Ascending aorta (tissue), 2 donors: ENCODE data around the gene SIRPG. TPM values are rescaled to one million over a fixed set of nuclear protein-coding genes. Genes with fewer than 3 reads are reported as not detected.
"Not testable (repeated sequence)": the region's sequence is repeated elsewhere in the genome, so short reads cannot be mapped to it uniquely, and the experiment has no call there.

Experiments
- DNase-seq, 2 donors: peaks; one replicate each; pipeline ENCODE4 v3.0.0-alpha.2; 2019; ENCODE audit warnings: low spot score in 2 of 2
- H3K27ac ChIP-seq, 2 donors: fragments of 200-600 bp; sonication (generic); one replicate each; pipeline ENCODE4 v1.5.1; 2016 to 2017; ENCODE audit warnings: mild to moderate bottlenecking in 1 of 2
- H3K27me3 ChIP-seq: fragments of 200-600 bp; sonication (generic); one replicate; pipeline ENCODE4 v1.5.1; 2017
- H3K36me3 ChIP-seq, 2 donors: fragments of 200-600 bp; sonication (generic); one replicate each; pipeline ENCODE4 v1.5.1; 2016
- H3K4me1 ChIP-seq, 2 donors: fragments of 200-600 bp; sonication (generic); one replicate each; pipeline ENCODE4 v1.5.1; 2016 to 2017; ENCODE audit warnings: mild to moderate bottlenecking in 1 of 2
- H3K4me3 ChIP-seq, 2 donors: fragments of 200-600 bp; sonication (generic); one replicate each; pipeline ENCODE4 v1.5.1; 2016 to 2017; ENCODE audit warnings: mild to moderate bottlenecking in 1 of 2
- H3K9me3 ChIP-seq, 2 donors: fragments of 200-600 bp; sonication (generic); one replicate each; pipeline ENCODE4 v1.5.1; 2016
- intact Hi-C: fragments of 100-400 bp; cut with DNase I; formaldehyde crosslinking; loops from one replicate; pipeline ENCODE4 v1.15.1; 2023
- total RNA-seq: library from RNA; depleted of rRNA; stranded (reverse); fragments of >200 nt; gene quantifications from one replicate; pipeline ENCODE4 v1.1.0, GENCODE V29; 2016
- TF ChIP-seq, protein P1 (sequence below), 3 experiments: fragments of 200-600 bp in 2 of 3; fragments of 450-650 bp in 1 of 3; sonication (generic) in 2 of 3; IDR thresholded peaks; one replicate each; pipeline ENCODE4 v1.5.1; 2016 to 2019; ENCODE audit warnings: antibody characterized with exemption in 3 of 3, mild to moderate bottlenecking in 1 of 3, moderate library complexity in 1 of 3

SIRPG gene
- total RNA-seq, 1 donor from 2014 or later, result not detected

DNA sequence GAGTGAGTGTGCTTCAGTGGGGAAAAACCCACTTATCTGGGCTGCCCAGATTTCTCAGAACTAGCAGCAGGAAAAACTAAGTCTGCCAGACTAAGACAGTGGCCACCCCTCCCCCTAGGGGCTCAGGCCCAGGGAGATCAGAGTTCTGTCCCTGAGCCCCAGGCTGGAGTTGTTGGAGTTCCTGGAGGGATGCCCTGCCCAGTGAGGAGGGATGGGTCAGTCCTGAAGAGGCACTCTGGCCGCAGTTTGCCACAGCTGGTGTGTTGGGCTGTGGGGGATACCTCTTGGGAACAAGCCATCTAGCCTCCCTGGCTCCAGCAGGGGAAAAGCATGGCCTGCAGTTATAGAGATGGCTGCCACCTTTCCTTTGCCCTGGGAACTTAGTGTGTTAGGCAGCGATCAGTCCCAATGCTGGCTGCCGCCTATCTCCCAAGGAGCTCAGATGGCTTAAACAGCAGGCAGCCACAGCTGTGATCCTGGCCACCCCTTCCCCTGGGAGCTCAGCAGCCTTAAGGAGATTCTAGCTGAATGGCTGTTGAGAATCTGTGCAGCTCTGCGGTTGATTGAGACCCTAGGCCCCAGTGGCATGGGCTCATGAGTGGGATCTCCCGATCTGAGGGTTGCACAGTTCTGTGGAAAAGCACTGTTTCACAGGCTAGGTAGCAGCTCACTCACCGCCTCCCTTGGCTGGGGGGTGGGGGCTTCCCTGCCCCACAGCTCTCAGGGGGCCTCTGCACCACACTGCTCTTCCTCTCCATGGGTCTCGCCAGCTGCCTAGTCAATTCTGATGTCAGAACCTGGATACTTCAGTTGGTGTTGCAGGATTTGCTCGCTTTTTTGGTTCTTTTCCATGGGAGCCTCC is 13.2 kb downstream of the SIRPG start:
- no peaks in the 10 kb centered on the region for H3K9me3 ChIP-seq
- no peak for DNase-seq
- intact Hi-C loops, result no loop called here
- H3K4me1 ChIP-seq, result no peaks in the 10 kb centered on the region
- no peak overlapping the region for H3K27ac ChIP-seq
- no peak overlapping the region for H3K4me3 ChIP-seq
- H3K27me3 ChIP-seq, result no peaks in the 10 kb centered on the region
- TF ChIP-seq, protein P1, sequence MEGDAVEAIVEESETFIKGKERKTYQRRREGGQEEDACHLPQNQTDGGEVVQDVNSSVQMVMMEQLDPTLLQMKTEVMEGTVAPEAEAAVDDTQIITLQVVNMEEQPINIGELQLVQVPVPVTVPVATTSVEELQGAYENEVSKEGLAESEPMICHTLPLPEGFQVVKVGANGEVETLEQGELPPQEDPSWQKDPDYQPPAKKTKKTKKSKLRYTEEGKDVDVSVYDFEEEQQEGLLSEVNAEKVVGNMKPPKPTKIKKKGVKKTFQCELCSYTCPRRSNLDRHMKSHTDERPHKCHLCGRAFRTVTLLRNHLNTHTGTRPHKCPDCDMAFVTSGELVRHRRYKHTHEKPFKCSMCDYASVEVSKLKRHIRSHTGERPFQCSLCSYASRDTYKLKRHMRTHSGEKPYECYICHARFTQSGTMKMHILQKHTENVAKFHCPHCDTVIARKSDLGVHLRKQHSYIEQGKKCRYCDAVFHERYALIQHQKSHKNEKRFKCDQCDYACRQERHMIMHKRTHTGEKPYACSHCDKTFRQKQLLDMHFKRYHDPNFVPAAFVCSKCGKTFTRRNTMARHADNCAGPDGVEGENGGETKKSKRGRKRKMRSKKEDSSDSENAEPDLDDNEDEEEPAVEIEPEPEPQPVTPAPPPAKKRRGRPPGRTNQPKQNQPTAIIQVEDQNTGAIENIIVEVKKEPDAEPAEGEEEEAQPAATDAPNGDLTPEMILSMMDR (IDR thresholded peaks at IDR 0.05), result no peak
- no peaks in the 10 kb centered on the region for H3K36me3 ChIP-seq

DNA sequence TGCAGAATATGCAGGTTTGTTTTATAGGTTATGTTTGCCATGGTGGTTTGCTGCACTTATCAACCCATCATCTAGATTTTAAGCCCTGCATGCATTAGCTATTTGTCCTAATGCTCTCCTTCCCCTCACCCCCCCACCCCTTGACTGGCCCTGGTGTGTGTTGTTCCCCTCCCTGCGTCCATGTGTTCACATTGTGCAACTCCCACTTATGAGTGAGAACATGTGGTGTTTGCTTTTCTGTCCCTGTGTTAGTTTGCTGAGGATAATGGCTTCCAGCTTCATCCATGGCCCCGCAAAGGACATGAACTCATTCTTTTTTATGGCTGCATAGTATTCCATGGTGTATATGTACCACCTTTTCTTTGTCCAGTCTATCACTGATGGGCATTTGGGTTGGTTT is 18.9 kb downstream of the SIRPG start:
- intact Hi-C loops, H3K27me3 ChIP-seq, DNase-seq, H3K4me1 ChIP-seq, H3K27ac ChIP-seq, H3K36me3 ChIP-seq, H3K9me3 ChIP-seq, H3K4me3 ChIP-seq: not testable (repeated sequence)

DNA sequence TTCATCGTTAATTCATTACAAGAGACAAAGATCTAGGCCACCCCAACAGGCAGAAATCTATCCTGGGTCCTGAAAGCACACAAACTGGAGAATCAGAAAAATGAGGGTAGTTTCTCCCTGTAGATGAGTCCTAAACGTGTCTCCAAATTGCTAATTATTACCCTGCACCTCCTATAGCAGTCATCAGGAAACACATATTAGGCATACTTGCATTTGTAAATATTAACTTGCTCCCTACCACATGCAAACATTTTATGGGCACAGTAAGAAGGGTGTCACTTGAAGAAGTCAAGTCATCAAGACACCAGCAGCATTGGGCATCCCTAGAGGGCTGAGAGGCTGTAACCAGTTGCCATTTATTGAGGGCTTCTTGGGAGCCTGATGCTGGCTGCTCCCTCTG is 19.8 kb downstream of the SIRPG start:
- Histone ChIP-seq H3K4me3 (no peak overlapping the region), H3K36me3 (no peaks in the 10 kb centered on the region), H3K4me1 (no peaks in the 10 kb centered on the region), H3K9me3 (no peaks in the 10 kb centered on the region), H3K27ac (no peak overlapping the region), H3K27me3 (no peaks in the 10 kb centered on the region)
- no peak for DNase-seq
- TF ChIP-seq, protein P1 (IDR thresholded peaks at IDR 0.05), result no peak
- intact Hi-C loops, result no loop called here

DNA sequence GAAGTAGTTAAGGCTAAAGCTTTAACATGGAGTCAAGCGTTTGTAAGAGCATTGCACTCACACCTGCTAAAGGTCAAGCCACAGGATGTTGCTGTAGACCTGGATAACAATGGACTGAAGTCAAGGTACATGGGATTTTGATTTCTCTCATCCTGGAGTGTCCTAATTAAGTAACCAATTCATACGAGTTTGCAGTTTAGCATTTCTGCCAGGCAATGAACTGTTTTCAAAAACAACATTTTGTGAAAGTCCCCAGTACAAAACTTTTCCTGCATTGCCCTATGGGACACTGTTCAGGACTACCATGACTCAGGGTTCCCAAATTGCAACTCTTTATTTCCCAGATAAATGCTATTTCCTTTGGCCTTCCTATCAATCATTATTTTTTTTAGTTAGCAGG is 20.4 kb downstream of the SIRPG start:
- H3K9me3 ChIP-seq, result no peaks in the 10 kb centered on the region
- intact Hi-C loops, result no loop called here
- TF ChIP-seq, protein P1 (IDR thresholded peaks at IDR 0.05), result no peak

DNA sequence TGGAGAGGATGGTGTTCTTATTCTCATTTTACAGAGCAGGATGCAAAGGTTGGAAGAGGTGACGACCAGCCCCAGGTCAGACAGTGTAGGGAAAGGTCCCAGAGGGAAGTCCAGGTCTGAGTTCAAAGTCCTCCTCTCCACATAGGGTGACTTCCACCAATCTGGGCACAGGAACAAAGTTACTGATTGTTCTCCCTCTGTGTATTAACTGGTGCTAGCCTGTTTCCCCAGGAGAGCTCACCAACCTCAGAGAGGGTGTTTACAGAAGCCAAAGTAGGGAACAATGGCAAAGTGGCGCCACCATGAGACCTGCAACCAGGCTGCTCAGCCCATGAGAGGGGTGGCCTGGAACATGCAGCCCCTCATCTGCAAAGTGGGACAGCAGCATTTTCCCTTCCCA is 21.0 kb downstream of the SIRPG start:
- intact Hi-C loops, result no loop called here
- DNase-seq, result no peak
- H3K4me1 ChIP-seq, result no peaks in the 10 kb centered on the region
- no peaks in the 10 kb centered on the region for H3K9me3 ChIP-seq
- H3K27me3 ChIP-seq, result no peaks in the 10 kb centered on the region
- no peak overlapping the region for H3K27ac ChIP-seq
- TF ChIP-seq, protein P1 (IDR thresholded peaks at IDR 0.05), result no peak
- H3K36me3 ChIP-seq, result no peaks in the 10 kb centered on the region
- H3K4me3 ChIP-seq, result no peak overlapping the region

More for the DNA sequence above, 20.4 kb downstream of the SIRPG start:
- no peaks in the 10 kb centered on the region for H3K4me1 ChIP-seq
- no peak for DNase-seq
- H3K27me3 ChIP-seq, result no peaks in the 10 kb centered on the region
- no peaks in the 10 kb centered on the region for H3K36me3 ChIP-seq
- H3K27ac ChIP-seq, result no peak overlapping the region
- H3K4me3 ChIP-seq, result no peak overlapping the region

DNA sequence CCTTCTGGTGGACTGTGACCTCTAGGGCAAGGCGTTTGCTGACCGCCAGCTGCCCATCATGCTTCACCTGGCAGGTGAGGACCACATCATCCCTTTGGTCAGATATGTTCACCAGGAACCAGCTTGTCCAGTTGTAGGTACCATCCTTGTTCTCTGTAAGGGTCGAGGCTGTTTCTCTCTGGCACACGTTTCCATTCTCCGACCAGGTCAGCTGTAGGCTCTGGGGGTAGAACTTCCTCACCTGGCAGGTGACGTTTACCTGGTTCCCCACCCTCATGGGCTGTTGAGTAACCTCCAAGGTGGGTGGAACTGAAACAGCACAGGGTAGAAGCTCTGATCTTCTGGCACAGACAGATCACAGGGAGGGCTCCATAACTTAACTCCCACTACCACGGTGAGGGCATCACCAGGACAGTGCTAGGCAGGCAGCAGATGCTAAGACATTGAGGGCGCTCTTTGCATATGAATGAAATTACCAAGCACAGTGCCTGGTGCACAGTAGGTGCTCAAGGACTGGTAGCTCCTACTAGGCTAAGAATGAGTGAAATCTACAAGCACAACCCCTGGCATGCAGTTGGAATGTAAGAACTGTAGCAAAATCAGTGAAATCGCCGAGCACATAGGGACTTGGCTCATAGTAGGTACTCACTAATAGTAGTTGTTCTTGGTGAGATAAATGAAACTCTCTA is 22.1 kb downstream of the SIRPG start:
- Histone ChIP-seq H3K4me1 (no peaks in the 10 kb centered on the region), H3K27me3 (no peaks in the 10 kb centered on the region), H3K4me3 (no peak overlapping the region), H3K9me3 (no peaks in the 10 kb centered on the region), H3K27ac (no peak overlapping the region), H3K36me3 (no peaks in the 10 kb centered on the region)
- DNase-seq, result no peak
- TF ChIP-seq, protein P1 (IDR thresholded peaks at IDR 0.05), result no peak
- intact Hi-C loops, result no loop called here
